Measurements from ENCODE around the gene CBL. TPM values are rescaled to one million over a fixed set of nuclear protein-coding genes. Genes with fewer than 3 reads are reported as not detected.

Gene CBL
- total and polyA plus RNA-seq, 10 of the 15 experiments (the other 5 are each of a cell fraction or from before 2014, with no cell fraction given): 3.9 to 27.1 (median 9.5) TPM

DNA sequence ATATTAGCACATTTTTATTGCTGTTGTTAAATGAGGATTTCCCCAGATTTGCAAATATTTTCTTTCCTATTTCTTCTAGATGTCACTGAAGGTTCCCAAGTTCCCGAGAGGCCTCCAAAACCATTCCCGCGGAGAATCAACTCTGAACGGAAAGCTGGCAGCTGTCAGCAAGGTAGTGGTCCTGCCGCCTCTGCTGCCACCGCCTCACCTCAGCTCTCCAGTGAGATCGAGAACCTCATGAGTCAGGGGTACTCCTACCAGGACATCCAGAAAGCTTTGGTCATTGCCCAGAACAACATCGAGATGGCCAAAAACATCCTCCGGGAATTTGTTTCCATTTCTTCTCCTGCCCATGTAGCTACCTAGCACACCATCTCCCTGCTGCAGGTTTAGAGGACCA lies 93.3 kb downstream of the CBL start (continued):
- TF ChIP-seq, protein P1, sequence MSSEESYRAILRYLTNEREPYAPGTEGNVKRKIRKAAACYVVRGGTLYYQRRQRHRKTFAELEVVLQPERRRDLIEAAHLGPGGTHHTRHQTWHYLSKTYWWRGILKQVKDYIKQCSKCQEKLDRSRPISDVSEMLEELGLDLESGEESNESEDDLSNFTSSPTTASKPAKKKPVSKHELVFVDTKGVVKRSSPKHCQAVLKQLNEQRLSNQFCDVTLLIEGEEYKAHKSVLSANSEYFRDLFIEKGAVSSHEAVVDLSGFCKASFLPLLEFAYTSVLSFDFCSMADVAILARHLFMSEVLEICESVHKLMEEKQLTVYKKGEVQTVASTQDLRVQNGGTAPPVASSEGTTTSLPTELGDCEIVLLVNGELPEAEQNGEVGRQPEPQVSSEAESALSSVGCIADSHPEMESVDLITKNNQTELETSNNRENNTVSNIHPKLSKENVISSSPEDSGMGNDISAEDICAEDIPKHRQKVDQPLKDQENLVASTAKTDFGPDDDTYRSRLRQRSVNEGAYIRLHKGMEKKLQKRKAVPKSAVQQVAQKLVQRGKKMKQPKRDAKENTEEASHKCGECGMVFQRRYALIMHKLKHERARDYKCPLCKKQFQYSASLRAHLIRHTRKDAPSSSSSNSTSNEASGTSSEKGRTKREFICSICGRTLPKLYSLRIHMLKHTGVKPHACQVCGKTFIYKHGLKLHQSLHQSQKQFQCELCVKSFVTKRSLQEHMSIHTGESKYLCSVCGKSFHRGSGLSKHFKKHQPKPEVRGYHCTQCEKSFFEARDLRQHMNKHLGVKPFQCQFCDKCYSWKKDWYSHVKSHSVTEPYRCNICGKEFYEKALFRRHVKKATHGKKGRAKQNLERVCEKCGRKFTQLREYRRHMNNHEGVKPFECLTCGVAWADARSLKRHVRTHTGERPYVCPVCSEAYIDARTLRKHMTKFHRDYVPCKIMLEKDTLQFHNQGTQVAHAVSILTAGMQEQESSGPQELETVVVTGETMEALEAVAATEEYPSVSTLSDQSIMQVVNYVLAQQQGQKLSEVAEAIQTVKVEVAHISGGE (CRISPR knock-in tag; IDR thresholded peaks at IDR 0.05): no peak
- no peak for TF ChIP-seq NFIC (IDR thresholded peaks at IDR 0.05; ENCODE audit: low read depth, low read length)
- no peak for TF ChIP-seq FOS (IDR thresholded peaks at IDR 0.05; ENCODE audit: borderline replicate concordance, extremely low read depth, insufficient read length)
- TF ChIP-seq FOXK2 (IDR thresholded peaks at IDR 0.05): no peak
- no peak for TF ChIP-seq IKZF1 (conservative IDR thresholded peaks at IDR 0.05)
- TF ChIP-seq CEBPB (IDR thresholded peaks at IDR 0.05; ENCODE audit: borderline replicate concordance in 1 of 2, low read depth in 2 of 2, low read length in 2 of 2): no peak
- TF ChIP-seq SMAD5 (IDR thresholded peaks at IDR 0.05; ENCODE audit: low read depth): no peak
- TF ChIP-seq TCF12 (IDR thresholded peaks at IDR 0.05; ENCODE audit: low read depth, low read length): no peak
- TF ChIP-seq MYC (IDR thresholded peaks at IDR 0.05; ENCODE audit: insufficient read depth, insufficient read length, insufficient replicate concordance, low read length, severe bottlenecking): no peak
- no peak for TF ChIP-seq EGR1 (IDR thresholded peaks at IDR 0.05; ENCODE audit: borderline replicate concordance in 1 of 2, low read depth in 2 of 2, low read length in 2 of 2)
- TF ChIP-seq CBX3 (IDR thresholded peaks at IDR 0.05; ENCODE audit: borderline replicate concordance, low read depth): no peak
- no peak for TF ChIP-seq HCFC1 (IDR thresholded peaks at IDR 0.05; ENCODE audit: low read length)
- no peak for TF ChIP-seq RCOR1 (conservative IDR thresholded peaks at IDR 0.05; ENCODE audit: low read depth, low read length)
- TF ChIP-seq SUPT20H (IDR thresholded peaks at IDR 0.05; ENCODE audit: borderline replicate concordance, control insufficient read depth, low read depth, low read length): no peak

All from GM12878 (cell line).